Parathyroid adenoma (tissue), 2 donors: ENCODE measurements around the gene NPHP1.

Experiments
- H2AFZ ChIP-seq: fragments of 300-600 bp; sonication (generic); one replicate; pipeline ENCODE4 v1.7.0; 2017; ENCODE audit warnings: antibody characterized with exemption, mild to moderate bottlenecking
- H3K27ac ChIP-seq: fragments of 300-600 bp; sonication (generic); one replicate; pipeline ENCODE4 v1.7.0; 2017
- H3K27me3 ChIP-seq: fragments of 300-600 bp; sonication (generic); one replicate; pipeline ENCODE4 v1.7.0; 2017; ENCODE audit warnings: low read length; ENCODE audit not compliant: control insufficient read depth, insufficient read depth
- H3K36me3 ChIP-seq: fragments of 300-600 bp; sonication (generic); one replicate; pipeline ENCODE4 v1.7.0; 2017; ENCODE audit warnings: low read length; ENCODE audit not compliant: control insufficient read depth, insufficient read depth
- H3K4me1 ChIP-seq: fragments of 300-600 bp; sonication (generic); one replicate; pipeline ENCODE4 v1.7.0; 2017; ENCODE audit warnings: control low read depth
- H3K4me2 ChIP-seq: fragments of 300-600 bp; sonication (generic); one replicate; pipeline ENCODE4 v1.7.0; 2017; ENCODE audit warnings: low read length
- H3K4me3 ChIP-seq: fragments of 300-600 bp; sonication (generic); one replicate; pipeline ENCODE4 v1.7.0; 2017; ENCODE audit warnings: low read depth, low read length
- H3K79me2 ChIP-seq: fragments of 300-600 bp; sonication (generic); one replicate; pipeline ENCODE4 v1.7.0; 2017; ENCODE audit warnings: control low read depth
- H3K9ac ChIP-seq: fragments of 300-600 bp; sonication (generic); one replicate; pipeline ENCODE4 v1.7.0; 2017; ENCODE audit warnings: mild to moderate bottlenecking
- H3K9me3 ChIP-seq: fragments of 300-600 bp; sonication (generic); one replicate; pipeline ENCODE4 v1.7.0; 2017; ENCODE audit warnings: low read length; ENCODE audit not compliant: control insufficient read depth
- TF ChIP-seq, protein P1 (sequence below): fragments of 300-600 bp; sonication (generic); IDR thresholded peaks from one replicate; pipeline ENCODE4 v1.7.0; 2017; ENCODE audit warnings: antibody characterized with exemption, mild to moderate bottlenecking
- donor health status: primary hyperparathyroidism.

NPHP1 gene

GRCh38 chr2:110105608-110106467 lies 99.0 kb downstream of the NPHP1 start:
- no peak overlapping the region for H3K27ac ChIP-seq
- H2AFZ ChIP-seq: no peak overlapping the region
- H3K4me2 ChIP-seq: no peak overlapping the region
- no peaks in the 10 kb centered on the region for H3K79me2 ChIP-seq
- no peak overlapping the region for H3K4me3 ChIP-seq
- H3K36me3 ChIP-seq: no peaks in the 10 kb centered on the region
- H3K9me3 ChIP-seq: no peaks in the 10 kb centered on the region
- peaks cover 2% of the 10 kb centered on the region for H3K4me1 ChIP-seq
- TF ChIP-seq, protein P1, sequence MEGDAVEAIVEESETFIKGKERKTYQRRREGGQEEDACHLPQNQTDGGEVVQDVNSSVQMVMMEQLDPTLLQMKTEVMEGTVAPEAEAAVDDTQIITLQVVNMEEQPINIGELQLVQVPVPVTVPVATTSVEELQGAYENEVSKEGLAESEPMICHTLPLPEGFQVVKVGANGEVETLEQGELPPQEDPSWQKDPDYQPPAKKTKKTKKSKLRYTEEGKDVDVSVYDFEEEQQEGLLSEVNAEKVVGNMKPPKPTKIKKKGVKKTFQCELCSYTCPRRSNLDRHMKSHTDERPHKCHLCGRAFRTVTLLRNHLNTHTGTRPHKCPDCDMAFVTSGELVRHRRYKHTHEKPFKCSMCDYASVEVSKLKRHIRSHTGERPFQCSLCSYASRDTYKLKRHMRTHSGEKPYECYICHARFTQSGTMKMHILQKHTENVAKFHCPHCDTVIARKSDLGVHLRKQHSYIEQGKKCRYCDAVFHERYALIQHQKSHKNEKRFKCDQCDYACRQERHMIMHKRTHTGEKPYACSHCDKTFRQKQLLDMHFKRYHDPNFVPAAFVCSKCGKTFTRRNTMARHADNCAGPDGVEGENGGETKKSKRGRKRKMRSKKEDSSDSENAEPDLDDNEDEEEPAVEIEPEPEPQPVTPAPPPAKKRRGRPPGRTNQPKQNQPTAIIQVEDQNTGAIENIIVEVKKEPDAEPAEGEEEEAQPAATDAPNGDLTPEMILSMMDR: no peak
- H3K9ac ChIP-seq: no peak overlapping the region
- H3K27me3 ChIP-seq: no peaks in the 10 kb centered on the region

GRCh38 chr2:110105183-110105582 lies 99.6 kb downstream of the NPHP1 start:
- Histone ChIP-seq H3K36me3 (no peaks in the 10 kb centered on the region), H3K4me2 (no peak overlapping the region), H2AFZ (no peak overlapping the region), H3K4me3 (no peak overlapping the region), H3K27ac (no peak overlapping the region), H3K9me3 (no peaks in the 10 kb centered on the region), H3K9ac (no peak overlapping the region), H3K4me1 (peaks cover 2% of the 10 kb centered on the region), H3K79me2 (no peaks in the 10 kb centered on the region), H3K27me3 (no peaks in the 10 kb centered on the region)
- TF ChIP-seq, protein P1: no peak

GRCh38 chr2:110104025-110104771 lies 100.6 kb downstream of the NPHP1 start:
- peaks cover 3% of the 10 kb centered on the region for H3K4me1 ChIP-seq
- H3K4me3 ChIP-seq: no peak overlapping the region
- no peaks in the 10 kb centered on the region for H3K9me3 ChIP-seq
- TF ChIP-seq, protein P1: no peak
- no peaks in the 10 kb centered on the region for H3K27me3 ChIP-seq
- H3K36me3 ChIP-seq: no peaks in the 10 kb centered on the region
- H3K9ac ChIP-seq: no peak overlapping the region
- H2AFZ ChIP-seq: no peak overlapping the region
- H3K79me2 ChIP-seq: no peaks in the 10 kb centered on the region
- H3K4me2 ChIP-seq: no peak overlapping the region
- H3K27ac ChIP-seq: no peak overlapping the region

DNA sequence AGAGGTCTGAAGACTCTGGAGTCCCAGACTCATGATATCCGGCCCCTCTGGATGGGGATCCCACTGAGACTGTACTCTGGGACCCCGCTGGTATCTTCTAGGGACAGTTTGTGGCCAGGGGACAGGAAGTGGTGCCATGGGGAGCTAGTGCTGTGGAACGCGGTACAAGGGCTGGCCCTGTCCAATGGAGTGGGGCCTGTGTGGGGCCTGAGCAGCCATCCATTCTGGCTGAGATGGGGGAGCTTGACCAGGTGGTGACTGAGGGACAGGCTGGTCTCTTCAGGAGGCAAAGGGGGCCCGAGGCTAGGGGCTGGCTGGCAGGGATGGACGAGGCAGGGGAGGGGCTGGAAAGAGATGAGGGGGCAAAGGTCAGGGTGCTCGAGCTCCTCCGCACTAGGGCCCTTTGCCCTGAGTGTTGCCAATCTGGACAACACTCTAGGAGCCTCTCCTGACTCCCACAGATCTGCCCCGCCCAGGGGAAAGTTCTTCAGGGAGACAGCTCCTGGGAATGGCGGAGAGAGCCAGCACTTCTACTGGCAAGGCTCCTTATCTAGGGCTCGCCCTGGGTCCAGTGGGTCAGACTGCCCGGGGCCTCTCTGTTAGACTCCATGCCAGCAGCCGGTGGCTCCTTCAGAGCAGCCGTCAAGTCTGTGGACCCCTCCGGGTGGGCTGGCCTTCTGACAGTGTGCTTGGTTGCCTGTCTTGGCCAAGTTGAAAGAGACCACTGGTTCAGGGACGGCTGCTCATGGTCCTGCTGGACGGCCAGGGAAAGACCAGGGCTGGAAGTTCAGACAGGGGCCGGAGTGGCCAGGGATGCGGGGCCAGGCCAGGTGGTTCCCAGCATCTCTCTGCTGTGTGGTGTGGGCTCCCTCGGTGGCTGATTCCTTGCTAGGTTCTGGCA lies 101.5 kb downstream of the NPHP1 start:
- Histone ChIP-seq H3K4me2 (no peak overlapping the region), H3K27ac (peak overlapping the region; percentile 63), H3K27me3 (no peaks in the 10 kb centered on the region), H3K9me3 (no peaks in the 10 kb centered on the region), H3K4me3 (no peak overlapping the region), H2AFZ (no peak overlapping the region), H3K9ac (no peak overlapping the region), H3K79me2 (no peaks in the 10 kb centered on the region), H3K36me3 (no peaks in the 10 kb centered on the region), H3K4me1 (peaks cover 5% of the 10 kb centered on the region)
- TF ChIP-seq, protein P1: no peak
